Myocyte (in vitro differentiated cells): Measurements from ENCODE around the gene ALG8. TPM values are rescaled to one million over a fixed set of nuclear protein-coding genes. Genes with fewer than 3 reads are reported as not detected.
"Not testable (repeated sequence)": the region's sequence is repeated elsewhere in the genome, so short reads cannot be mapped to it uniquely, and the experiment has no call there.

Source experiments
- DNase-seq: peaks from one replicate; pipeline ENCODE4 v3.0.0-alpha.2; 2012; ENCODE audit warnings: low read depth
- total RNA-seq: library from RNA; depleted of rRNA; stranded (reverse); fragments of >200 nt; gene quantifications from 2 replicates; pipeline ENCODE4 v1.2.3, GENCODE V29; 2014

Gene ALG8
- total RNA-seq, 1 donor from 2014 or later, result 70.9 TPM

DNA sequence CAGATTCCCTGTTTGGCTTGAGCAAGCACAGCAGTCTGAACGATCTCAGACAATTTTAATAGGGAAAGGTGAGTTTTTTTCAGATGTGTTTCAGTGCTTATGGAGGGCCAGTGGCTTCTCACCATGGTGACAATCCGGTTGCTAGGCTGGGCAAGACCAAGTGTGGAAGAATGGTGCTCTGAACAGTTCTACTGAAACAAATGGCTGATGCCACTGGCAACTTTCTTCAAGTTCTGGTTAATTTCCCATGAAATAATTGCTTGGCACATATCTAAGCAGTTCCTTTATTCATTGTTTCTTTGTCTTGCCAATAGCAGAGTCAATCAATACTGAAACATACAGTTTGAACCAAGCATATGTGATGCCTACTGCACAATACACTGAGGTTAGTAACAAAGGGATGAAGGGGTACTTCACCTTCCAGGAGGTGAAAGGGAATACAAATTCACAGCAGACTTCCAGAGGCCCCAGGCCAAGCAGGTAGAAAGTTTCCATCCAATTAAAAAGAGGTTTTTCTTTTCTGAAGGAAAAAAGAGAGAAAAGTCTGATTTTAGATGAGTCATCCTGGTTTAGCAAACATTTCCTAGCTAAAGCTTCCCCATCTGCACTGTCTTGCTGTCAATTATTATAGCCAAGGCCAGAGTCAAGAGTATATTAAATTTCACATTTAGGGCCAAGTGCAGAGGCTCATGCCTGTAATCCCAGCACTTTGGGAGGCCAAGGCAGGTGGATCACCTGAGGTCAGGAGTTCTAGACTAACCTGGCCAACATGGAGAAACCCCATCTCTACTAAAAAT, 38.6 kb downstream of the ALG8 start:
- DNase-seq, result peak; percentile 19

DNA sequence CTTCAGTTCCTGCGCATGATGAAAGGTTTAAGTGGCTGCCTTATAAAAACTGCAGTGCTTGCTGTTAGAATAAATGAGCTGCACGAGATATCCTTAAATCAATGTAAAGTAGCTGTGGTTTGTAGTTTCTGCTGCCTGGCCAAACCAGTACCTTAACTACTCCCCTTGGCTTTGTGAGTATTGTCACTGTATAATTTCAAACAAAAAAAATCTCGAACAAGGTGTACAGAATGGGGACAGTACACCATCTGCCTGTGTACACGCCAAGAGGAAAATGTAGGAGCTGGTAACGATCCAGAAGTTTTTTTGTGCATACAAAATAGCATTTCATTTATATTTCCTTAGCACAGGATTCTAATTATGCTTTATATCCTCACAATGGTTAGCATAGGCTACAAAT, 39.2 kb downstream of the ALG8 start:
- no peak for DNase-seq

DNA sequence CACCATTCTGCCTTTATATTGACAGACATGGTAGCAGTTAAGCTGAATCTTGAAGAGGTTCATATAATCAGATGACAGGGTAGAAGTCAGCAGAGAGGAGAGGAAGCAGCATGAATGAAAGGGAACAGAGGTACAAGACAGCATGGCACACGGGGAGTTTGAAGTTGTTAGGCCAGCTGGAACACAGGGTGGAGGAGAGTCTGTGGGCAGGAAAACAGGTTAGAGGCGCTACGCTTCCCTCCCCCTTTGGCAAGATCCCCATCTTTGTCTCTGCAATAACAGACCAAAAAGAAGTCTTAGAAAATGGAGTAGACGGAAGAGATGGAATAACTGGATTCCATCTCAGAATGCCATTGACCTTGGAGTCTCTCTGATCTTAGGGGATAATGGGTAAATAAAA, 39.8 kb downstream of the ALG8 start:
- DNase-seq, result no peak

DNA sequence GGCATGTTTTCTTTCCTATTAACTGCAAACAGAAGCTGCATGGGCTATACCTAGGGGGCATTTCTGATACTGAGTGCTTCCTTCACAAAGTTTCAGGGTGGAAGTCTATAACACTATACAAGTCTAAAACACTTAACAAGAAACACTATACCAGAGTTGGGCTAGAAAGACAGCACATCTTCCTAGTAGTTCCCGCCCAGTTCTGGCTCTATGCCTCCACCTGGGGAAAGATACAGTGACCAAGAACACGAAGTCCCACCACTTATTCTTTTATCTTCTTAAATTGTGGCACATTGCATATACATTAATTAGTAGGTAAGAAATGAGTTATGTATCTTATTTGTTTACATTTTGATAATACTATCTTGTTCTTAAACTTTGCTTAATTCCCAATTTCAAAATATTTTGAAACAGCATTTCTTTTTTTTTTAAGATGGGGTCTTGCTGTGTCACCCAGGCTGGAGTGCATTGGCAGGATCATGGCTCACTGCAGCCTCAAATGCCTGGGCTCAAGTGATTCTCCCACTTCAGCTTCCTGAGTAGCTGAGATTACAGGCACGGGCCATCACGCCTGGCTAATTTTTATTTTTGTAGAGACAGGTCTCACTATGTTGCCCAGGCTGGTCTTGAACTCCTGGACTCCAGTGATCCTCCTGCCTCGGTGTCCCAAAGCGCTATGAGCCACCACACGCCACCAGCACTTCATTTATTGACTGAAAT, 41.6 kb downstream of the ALG8 start:
- no peak for DNase-seq

DNA sequence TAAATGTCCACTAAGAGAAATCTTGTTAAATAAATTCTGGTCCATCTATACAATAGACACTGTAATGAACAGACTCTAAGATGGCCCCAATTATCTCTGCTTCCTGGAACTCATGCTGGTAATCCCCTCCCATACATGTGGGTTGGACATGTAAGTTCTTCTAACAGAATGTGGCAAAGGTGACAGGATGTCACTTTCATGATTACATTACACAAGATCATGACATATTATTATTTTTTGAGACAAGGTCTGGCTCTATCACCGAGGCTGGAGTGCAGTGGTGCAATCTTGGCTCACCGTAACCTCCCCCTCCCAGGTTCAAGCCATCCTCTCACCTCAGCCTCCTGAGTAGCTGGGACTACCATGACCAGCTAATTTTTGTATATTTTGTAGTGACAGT, 45.2 kb downstream of the ALG8 start:
- DNase-seq, result no peak

DNA sequence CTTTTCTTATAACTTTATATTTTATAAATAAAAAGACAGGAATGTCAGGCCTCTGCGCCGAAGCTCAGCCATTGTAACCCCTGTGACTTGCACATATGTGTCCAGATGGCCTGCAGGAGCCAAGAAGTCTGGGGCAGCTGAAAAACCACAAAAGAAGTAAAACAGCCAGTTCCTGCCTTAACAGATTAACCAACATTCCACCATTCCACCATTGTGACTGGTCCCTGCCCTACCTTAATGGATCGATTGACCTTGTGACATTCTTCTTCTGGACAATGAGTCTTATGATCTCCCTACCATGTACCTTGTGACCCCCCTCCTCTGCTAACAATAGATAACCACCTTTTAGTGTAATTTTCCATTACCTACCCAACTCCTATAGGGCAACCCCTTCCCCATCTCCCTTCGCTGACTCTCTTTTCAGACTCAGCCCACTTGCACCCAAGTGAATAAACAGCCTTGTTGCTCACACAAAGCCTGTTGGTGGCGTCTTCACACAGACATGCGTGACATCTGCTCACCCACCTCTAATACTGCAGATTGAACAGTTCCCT, 52.8 kb downstream of the ALG8 start:
- not testable (repeated sequence) for DNase-seq

DNA sequence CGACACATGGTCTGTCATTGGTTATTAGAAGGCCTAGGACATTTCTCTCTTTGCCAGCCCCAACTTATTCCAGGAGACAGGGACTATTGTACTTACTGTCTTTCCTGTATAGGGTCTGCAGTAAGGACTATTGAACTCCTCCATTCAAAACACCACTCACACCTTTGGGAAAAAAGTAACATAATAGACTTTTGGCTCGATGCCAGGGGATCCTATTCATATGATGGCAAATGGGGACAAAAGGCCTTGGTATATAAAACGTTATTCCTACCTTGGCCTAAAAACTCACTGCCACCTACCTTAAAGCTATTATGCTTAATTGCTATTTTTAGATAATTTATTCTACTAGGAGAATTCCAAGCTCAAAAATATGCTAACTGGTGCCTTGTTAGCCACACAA, 53.5 kb downstream of the ALG8 start:
- DNase-seq, result no peak

DNA sequence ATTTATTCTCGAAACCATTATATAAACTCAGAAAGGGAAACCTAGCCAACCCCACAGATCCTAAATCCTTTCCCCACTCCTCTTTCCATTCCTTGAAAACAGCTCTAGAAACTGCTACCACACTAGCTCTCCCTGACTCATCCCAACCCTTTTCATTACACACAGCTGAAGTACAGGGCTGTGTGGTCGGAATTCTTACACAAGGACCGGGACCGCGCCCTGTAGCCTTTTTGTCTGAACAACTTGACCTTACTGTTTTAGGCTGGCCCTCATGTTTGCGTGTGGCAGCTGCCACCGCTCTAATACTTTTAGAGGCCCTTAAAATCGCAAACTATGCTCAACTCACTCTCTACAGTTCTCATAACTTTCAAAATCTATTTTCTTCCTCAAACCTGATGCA, 54.9 kb downstream of the ALG8 start:
- peak; percentile 90 for DNase-seq

DNA sequence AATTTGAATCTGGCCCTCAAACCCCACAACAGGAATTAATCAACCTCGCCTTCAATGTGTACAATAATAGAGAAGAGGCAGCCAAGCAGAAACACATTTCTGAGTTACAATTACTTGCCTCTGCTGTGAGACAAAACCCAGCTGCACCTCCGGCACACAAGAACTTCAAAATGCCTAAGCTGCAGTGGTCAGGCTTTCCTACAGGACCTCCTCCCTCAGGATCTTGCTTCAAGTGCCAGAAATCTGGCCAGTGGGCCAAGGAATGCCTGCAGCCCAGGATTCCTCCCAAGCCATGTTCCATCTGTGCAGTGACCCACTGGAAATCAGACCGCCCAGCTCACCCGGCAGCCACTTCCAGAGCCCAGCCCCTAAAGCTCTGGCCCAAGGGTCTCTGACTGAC, 56.4 kb downstream of the ALG8 start:
- peak; percentile 63 for DNase-seq

DNA sequence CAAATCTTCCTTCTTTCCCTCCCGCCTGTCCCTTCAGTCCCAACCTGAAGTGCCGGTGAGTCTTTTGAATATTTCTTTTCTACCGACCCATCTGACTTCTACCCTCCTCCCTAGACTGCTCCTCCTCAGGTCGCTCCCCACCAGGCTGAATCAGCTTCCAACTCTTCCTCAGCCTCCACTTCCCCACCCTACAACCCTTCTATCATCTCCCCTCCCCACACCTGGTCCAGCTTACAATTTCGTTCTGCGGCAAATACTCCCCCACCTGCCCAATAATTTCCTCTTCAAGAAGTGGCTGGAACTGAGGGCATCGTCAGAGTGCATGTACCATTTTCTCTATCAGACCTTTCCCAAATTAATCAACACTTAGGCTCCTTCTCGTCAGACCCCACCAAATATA, 57.3 kb downstream of the ALG8 start:
- no peak for DNase-seq

DNA sequence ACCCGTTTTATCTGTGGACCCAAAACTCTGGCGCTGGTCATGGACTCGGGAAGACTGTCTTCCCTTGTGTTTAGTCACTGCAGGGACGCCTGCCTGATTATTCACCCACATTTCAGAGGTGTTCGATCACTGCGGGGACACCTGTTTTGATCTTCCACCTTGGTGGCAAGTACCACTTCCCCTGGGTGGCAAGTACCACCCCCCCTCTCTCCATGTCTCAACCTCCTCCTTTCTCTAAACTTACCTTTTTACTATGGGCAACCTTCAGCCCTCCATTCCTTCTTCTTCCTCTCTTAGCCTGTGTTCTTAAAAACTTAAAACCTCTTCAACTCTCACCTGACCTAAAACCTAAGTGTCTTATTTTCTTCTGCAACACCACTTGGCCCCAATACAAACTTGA, 57.8 kb downstream of the ALG8 start:
- DNase-seq, result no peak

DNA sequence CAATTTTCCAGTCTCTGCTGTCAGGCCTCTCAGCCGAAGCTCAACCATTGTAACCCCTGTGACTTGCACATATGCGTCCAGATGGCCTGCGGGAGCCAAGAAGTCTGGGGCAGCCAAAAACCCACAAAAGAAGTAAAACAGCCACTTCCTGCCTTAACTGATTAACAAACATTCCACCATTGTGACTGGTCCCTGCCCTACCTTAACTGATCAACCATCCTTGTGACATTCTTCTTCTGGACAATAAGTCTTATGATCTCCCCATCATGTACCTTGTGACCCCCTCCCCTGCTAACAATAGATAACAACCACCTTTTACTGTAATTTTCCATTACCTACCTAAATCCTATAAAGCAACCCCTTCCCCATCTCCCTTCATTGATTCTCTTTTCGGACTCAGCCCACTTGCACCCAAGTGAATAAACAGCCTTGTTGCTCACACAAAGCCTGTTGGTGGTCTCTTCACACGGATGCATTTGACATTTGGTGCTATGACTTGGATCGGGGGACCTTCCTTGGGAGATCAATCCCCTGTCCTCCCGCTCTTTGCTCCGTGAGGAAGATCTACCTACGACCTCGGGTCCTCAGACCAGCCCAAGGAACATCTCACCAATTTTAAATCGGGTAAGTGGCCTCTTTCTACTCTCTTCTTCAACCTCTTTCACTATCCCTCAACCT, 58.5 kb downstream of the ALG8 start:
- no peak for DNase-seq

DNA sequence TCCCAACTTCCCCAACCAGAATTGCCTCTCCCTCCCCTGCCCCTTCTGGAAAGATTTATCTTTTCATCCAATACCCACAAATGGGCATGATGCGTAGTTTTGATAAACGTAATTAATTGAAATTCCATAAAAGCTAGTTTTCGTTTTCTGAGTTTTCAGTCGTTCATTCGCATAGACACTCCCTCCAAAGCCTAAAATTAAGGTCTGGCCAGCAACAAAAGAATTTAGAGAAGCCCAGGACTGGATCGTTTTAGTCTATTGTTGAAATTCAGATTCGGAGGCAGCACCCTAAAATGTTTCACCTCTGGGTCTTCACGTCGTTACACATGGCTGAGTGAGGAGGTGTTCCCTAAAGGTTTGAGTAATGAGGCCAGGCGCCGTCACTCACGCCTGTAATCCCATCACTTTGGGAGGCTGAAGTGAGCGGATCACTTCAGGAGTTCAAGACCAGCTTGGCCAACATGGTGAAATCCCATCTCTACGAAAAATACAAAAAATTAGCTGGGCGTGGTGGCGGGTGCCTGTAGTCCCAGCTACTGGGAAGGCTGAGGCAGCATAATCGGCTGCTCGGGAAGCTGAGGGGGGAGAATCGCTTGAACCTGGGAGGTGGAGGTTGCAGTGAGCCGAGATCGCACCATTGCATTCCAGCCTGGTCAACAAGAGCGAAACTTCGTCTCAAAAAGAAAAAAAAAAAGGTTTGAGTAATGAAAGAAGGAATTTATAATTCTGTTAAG, 59.2 kb downstream of the ALG8 start:
- no peak for DNase-seq

DNA sequence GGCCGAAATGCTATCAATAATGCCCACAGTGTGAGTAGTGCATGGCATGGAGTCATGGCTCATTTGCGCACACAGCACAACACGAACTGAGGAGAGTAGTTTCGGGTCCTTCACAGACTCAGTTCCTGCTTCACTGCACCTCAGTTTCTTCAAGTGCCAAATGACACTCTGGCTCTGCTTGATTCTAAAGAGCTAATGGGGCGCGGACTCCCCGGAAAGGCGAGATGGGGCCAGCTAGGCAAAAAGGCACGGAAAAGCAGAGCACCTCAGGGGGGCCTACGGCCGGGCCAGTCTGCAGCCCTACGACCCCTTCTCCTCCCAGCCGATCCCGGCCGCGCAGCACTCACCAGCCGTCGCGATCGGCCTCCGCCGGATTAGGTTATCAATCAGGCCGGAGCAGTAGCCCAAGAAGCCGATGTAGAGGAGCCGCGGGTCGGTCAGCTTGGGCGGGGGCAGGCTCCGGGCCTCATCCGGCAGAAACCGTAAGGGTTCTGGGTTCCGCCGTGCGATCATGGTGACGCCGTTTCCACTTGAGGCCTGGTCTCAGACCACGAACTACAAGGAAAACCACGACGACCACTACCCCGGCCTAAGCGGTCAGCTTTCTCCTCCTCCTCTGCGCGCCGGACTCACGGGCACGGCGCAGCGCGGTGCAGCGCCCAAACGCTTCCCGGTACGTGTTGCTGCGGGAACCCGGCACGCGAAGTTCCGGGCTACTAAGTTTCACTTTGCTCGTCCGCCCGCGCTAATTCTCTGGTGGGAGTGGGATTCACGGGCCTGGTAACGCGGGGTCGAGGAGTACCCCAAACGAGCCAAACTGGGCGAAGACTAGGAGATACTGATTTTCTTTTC, 60.0 kb downstream of the ALG8 start, which contains the start of gene NDUFC2:
NDUFC2 (minus strand) TSS at position 631 of the 852 bp plus-strand sequence; CDS start at position 513, 118 bp downstream.
- DNase-seq, result peak; percentile 88

DNA sequence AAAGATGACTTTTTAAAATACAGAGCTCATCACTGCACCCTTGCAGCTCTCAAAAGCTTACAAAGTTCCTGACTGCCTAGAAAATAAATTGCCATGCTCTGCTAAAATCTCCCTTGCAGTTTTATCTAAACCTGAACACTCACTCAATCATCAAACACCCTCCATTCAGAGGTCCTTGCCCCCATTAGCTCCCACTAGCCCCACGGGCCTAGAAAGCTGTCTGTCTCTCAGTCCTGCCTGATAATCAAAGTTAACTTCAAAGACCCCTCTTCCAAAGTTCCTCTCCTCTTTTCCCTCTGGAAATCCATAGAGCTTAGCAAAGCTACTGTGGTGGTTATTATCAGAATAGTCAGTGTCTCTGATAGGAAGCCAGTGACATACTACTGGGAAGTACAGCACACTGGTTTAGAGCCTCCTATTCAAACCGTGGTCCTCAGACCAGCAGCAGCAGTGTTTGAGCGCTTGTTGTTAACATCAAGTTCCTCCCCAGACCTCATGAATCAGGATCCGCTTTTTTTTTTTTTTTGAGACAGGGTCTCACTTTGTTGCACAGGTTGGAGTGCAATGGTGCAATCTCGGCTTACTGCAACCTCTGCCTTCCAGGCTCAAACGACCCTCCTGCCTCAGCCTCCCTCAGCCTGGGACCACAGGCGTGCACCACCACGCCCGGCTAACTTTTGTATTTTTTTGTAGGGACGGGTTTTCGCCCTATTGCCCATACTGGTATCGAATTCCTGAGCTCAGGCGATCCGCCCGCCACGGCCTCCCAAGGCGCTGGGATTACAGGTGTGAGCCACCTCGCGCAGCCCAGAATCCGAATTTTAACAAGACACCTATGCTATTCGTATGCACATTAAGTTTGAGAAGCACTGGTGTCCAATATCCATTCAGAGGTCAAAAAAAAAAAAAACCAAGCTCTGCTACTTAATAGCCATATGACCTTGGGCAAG, 60.9 kb downstream of the ALG8 start:
- no peak for DNase-seq

DNA sequence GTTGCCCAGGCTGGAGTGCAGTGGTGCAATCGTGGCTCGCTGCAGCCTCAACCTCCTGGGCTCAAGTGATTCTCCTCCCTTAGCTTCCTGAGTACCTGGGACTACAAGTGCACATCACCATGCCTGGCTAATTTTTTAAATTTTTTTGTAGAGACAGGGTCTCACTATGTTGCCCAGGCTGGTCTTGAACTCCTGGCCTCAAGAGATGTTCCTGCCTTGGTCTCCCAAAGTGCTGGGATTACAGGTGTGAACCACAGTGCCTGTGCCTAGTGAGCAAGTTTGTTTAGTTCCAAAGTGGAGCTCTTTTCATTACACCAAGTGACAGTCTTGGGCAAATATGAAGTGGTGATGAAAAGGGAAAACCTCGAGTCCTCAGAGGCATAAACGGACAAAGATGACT, 61.8 kb downstream of the ALG8 start:
- DNase-seq, result not testable (repeated sequence)

DNA sequence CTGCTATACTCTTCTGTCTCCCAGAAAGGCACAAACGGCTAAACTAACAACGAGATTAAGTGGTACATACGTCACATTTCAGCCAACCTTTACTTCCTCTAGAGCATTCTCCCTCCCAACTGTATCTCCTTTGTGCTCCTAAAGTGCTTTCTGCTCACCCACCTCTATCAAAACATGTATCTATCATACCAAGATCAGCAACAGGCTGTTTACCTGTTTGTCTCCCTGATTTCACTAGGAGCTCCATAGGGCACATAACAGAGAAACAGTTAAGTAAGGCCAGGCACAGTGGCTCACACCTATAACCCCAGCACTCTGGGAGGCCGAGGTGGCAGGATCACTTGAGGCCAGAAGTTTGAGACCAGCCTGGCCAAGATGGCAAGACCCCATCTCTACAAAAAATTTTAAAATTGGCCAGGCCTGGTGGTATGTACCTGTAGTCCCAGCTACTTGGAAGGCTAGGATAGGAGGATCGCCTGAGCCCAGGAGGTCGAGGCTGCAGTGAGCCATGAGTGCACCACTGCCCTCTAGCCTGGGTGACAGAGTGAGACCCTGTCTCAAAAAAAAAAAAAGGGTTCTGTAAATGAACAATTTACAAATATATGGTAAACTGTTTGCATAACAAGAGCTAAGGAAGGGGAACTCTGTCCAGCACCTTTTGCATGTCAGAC, 62.6 kb downstream of the ALG8 start:
- DNase-seq, result no peak

DNA sequence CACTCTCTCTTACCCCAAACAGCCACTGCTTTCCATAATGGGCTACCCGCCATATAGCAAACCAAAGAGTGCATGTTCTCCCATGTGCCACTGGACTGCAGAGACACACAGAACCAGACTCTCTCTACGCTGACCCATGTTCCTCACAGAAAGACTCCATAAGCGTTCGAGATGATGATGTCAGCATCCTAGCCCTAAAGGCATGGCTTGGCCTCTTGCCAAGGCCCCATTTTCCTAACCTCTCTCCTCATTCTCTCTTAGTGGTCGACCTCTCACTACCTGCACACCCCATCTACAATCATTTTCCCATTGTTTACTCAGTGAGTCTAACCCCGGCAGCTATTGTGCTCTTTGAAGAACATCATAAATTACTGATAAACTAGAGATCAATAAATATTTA, 64.7 kb downstream of the ALG8 start:
- DNase-seq, result no peak
